Skeletal muscle cell (primary cell): ENCODE data around the gene MRM2.

Experiments
- DNase-seq: peaks from one replicate; pipeline ENCODE4 v3.0.0-alpha.2; 2010; ENCODE audit warnings: low read depth
- H3K4me3 ChIP-seq: 2 replicates; pipeline ENCODE4 v1.5.1; 2011; ENCODE audit warnings: low read depth, mild to moderate bottlenecking, control low read depth, low read length, moderate library complexity

Gene MRM2

DNA sequence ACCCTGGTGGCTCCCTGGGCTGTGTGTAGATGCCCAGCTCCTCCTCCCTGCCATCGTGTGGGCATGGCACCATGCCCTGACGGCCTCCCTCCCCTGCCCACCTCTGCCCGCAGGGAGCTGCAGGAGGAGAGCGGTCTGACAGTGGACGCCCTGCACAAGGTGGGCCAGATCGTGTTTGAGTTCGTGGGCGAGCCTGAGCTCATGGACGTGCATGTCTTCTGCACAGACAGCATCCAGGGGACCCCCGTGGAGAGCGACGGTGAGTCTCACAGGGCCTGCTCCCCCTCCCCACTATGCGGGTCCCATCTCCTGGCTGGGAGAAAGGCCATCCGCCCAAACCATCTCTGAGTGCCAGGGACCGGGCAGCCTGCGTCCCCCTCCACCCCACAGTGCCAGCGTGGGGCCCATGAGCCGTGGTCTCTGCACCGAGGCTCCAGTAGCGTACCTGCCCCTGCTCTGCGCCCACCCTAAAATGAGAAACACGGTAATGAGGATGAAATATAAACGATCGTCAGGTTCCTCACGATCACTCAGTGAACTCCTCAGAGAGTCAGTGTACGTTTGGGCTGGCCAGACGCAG is 7.8 kb upstream of the MRM2 start:
- DNase-seq: no peak

DNA sequence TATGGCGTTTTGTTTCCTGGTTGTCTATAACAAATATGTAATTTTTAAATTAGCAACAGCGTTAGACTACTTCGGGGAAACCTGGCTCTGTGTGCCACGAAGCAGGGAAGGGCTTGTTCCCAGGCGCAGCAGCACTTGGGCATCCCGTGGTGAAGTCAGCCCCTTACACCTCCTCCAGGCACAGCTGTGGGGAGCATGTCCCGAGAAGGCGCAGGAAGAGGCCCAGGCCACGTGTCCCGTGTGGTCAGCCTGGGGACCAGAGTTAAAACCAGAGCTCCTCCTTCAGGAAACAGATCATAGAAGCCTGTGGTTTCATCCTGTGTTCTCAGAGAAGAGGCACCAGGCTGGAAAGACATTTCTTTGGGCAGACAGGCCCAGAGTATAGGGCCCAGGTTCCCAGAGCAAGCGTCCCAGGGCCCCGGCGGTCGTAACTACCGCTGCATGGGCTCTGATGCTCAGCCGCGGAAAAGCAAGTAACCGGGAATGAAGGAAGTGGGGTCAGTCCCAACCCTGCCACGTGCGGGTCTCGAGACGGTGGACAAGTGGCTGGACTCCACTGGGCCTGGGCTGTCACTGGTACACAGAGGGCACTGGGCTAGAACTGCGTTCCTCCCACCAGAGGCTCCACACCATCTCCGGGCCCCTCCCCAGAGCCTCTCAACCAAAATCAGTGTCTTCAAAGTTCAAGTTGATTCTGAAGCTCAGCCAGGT is 7.1 kb upstream of the MRM2 start:
- peak overlapping the region; percentile 9 for H3K4me3 ChIP-seq
- DNase-seq: peak; percentile 90

More for the DNA sequence above, 7.8 kb upstream of the MRM2 start:
- no peak overlapping the region for H3K4me3 ChIP-seq

DNA sequence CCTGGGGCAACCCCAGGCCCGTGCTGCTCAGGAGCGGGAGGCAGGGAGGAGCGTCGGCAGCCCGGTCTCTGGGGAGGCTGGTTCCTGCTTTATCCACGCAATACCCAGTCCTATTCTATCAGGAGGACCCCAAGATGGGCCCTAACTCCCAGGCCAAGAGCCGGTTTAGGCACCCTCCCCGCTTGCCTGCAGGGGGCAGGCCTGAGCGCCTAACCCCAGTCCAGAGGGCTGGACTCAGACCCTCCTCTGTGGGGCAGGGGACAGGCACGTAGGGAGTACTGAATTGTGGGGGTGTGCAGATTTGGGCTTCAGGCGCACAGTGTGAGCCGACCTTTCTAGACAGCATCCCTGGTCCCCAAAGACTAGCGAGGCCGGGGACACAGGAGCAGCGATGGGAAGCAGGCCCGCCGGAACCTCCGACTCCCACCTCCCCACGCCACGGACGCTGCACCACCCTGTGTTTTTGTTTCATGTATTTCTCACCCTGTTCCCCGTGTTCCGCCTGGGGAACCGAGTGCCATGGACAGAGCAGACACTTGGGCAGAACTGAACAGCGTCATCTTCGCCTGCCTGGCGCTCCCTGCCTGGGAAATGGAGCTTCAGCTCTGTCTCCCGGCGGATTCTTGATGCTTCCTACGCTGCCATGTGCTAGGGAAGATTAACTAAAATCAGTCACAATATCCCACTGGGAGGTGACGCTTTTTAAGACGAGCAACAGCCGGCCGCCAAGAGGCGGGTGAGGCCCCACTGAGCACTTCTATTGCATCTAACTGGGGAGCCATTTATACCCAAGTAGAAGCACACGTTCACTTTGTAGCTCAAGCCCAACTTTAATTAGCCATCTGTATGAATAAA is 5.4 kb upstream of the MRM2 start:
- H3K4me3 ChIP-seq: no peak overlapping the region
- no peak for DNase-seq

DNA sequence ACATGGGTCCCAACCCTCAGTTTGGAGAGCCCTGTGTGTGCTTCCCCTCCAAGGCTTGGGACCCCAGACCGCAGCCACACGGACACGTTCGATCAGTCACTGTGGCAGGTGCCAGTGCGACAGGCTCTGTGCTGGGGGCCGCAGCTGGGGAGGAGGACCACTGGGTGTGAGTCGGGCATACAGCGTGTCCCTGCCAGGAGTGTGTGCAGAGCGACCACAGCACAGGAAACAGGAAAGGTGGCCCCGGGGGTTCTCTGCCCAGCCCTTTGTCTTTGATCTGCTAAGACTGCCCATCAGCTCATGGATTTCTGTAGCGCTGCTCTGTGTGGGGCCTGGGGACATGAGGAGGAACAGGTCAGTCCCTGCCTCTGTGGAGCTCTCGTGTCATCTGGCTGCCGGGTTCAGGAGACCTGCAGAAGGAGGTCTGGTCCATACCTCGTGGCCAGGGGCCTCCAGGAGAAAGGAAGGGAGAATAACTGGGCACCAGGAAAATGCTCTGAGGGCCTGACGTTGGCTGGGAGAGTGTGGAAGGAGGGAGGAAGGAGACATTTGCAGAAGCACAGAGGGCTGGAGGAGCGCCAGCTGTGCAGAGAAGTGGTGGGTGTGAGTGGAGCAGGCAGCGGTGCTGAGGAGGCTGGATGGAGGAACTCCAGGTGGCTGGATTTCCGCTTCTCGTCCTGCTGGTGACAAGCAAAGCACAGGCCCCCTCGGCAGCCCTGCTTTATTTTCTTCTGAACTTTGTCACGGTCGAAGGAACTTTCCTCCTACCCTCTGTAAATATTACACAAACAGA is 4.1 kb upstream of the MRM2 start:
- no peak overlapping the region for H3K4me3 ChIP-seq

DNA sequence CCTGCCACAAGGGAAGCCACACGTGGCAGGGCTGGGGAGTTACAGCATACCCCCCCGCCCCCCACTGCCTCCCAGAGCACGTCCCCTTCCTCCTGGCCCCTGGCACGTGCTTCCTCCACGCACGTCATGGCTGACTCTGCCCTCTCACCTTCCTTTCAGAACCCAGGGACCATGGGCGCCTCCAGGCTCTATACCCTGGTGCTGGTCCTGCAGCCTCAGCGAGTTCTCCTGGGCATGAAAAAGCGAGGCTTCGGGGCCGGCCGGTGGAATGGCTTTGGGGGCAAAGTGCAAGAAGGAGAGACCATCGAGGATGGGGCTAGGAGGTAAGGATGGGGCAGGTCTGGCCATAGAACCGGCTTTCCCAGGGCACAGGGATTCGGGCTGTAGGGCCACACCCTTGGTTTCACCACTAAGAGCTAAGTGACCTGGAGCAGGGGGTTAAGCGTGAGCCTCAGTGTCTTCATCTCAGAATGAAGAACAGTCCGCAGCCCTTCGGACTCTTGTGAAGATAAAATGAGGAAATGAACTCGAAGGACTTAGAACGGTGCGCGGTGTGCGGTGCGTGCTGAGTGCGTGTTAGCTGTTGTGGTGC is 2.5 kb upstream of the MRM2 start:
- no peak overlapping the region for H3K4me3 ChIP-seq
- no peak for DNase-seq

More for the DNA sequence above, 4.1 kb upstream of the MRM2 start:
- no peak for DNase-seq

DNA sequence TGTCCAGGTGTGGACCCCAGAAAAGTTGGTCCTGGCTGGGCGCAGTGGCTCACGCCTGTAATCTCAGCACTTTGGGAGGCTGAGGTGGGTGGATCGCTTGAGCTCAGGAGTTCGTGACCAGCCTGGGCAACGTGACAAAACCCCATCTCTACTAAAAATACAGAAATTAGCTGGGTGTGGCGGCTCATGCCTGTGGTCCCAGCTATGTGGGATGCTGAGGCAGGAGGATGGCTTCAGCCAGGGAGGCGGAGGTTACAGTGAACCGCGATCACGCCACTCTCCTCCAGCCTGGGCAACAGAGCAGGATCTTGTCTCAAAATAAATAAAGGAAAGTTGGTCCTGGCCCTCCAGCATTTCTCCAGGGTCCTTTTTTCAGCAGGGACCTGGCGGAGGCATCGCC is 1.5 kb upstream of the MRM2 start:
- H3K4me3 ChIP-seq: no peak overlapping the region
- DNase-seq: no peak

DNA sequence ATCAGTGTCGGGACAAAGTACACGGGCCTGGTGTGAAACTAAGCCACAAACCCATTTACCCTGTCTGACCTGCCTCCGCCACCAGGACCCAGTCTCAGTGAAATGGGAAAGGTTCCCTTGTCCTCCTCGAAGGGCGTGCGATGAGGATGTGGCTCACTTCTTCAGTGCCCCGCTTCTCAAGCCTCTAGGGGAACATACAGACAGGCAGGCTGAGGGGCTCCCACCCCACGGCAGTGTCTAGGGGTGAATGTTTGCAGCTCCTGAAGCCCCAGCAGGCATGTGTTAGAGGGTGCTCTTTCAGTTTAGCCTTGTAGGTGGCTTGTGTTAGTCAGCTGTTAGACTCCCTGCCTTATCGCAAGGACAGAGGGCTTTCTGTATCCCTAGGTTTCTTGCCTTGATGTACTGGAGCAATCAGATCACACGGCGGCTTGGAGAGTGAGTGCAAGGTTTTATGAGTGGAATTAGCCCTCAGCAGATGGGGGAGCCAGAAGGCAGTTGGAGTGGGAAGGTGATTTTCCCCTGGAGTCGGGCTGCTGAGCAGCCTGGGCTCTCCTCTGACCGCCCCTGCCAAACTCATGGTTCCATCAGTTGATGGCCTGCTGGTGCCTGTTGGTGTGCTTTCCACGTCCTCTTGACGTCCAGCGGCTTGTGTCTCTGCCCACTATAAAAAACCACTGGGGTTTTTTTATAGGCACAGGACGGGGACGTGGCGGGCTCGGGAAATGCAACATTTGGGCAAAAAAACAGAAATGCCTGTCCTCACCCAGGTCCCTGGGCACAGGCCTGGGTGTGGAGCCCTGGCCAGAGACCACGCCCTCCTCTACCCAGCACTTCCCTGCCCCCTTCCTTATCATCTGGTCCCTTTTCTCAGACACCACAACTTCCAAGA is 780 bp upstream of the MRM2 start:
- DNase-seq: no peak
- peak overlapping the region; percentile 89 for H3K4me3 ChIP-seq

DNA sequence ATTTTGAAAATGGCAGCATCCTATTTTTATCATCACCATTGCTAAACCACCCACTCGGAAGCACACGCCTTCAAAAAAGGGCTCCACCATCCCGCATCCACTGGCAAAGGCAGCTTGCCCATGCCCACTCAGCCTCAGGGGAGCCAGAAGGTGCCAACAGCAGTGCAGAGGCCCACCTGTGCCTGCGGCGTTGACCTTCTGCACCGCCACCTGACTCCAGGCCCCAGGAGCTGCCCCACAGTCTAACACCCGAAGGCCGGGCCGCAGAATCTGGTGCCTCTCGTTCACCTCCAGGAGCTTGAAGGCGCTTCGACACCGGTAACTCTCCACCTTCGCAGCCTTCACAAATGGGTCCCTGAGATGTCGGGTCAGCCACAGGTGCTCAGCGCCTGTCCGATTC is 2.8 kb downstream of the MRM2 start:
- no peak for DNase-seq
- H3K4me3 ChIP-seq: no peak overlapping the region

DNA sequence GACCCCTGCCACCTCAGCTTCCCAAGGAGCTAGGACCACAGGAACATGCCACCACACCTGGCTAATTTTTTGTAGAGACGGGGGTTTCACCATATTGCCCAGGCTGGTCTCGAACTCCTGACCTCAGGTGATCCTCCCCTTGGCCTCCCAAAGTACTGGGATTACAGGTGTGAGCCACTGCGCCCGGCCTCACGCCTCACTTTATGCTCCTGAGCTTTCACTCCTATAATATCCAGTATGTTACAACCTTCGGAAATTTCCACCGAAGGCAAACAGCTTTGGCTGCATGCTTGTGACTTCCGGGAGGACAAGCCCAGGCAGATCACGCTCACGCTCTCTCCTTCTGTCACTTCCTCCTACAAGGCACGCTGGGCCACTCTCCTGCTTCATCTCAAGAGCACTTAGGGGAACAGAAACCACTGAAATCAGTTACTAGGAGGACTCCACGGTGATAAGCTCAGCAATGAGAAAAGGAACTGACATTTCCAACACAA is 4.8 kb downstream of the MRM2 start:
- DNase-seq: no peak
- H3K4me3 ChIP-seq: no peak overlapping the region

DNA sequence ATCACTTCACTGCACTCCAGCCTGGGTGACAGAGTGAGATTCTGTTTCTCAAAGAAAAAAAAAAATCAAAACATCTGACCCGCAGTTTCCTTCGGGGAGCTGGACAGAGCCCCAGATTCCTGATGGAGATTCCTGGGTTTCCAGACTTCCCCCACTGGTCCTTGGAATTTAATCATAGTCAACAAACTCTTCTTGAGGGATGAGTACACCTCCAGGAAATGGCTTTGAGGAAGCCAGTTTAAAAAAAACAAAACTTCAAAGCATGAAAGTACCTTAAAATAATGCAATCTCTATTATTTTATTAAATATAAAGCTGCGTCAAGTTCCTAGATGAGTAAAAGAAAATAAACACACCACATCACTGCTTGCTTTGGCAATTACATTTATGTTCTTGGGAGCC is 8.1 kb downstream of the MRM2 start:
- no peak overlapping the region for H3K4me3 ChIP-seq
- DNase-seq: no peak

DNA sequence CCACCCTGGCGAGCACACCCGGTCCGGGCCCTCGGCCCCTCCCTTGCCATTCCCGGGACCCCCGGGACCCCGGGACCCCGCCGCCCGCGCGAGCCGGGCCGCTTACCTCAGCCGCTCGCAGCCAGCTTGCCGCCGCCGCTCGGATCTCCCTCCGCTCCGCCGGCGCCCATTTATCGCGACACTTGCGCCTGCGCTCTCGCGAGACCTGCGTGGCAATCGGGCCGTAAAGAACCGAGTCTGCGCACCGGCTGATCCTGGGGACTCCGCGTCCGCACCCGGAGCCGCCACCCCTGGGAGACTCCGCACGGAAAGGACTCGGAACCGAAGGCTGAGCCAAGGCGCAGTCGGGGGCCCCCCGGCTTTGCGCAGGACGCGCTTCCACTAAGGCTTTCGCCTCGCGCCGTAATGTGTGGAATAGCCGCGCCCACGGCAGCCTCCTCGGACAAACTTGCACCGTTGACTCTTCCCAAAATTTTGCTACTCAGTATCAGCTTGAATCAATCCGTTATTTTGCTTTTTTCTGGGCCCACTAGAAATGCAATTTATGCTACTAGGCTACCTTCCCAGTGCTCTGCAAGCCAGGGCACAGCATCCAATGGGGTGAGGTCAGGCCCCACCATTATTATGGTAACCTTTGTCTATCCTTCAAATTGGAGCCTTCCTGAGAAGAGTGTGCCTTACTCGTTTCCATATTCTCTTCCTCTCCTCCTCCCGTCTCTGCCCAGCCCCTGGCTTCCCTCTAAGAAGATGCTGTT is 9.1 kb downstream of the MRM2 start, which contains the start of gene MAD1L1:
Gene MAD1L1, minus strand, starts transcription at position 180 of the 755 bp plus-strand sequence. CDS start 2,812 bp downstream, outside the sequence.
- DNase-seq: peak; percentile 65
- peak within 1 kb of the TSS; percentile 89 for H3K4me3 ChIP-seq

DNA sequence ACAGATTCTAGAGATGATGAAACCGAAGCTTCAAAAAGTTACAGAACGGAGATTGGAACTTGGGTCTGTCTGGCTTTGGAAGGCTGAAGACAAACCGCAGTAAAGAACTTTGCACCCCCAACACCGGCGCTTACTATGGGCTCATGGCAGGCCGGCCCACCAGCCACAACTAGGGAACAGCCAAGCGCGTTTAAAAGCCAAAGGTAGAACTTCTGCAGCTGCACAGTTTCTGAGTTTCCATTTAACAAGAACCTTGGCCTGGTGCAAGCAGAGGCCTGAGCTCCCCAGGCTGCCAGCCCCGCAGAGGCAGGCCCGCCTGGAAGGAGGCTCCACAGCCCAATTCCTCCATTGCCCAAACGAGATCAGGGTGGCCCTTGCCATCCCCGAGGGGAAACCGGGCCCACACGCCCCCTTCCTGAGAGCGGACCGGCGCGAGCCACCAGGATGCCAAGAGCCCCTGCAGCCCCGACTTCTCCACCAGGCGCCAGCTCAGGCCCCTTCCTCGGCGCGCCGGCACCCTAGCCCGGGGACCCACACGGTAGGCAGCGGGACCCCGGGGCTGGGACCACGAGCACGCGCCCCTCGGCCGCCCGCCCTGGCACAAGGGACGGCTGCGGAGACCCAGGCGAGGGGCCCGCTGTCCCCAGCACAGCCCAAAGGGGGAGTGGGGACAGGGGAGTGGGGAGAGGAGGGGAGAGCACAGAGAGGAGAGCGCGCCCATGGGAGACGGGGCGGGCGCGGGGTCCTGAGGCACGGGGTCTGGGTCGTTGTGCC is 9.8 kb downstream of the MRM2 start:
- no peak for DNase-seq
- peak overlapping the region; percentile 89 for H3K4me3 ChIP-seq

DNA sequence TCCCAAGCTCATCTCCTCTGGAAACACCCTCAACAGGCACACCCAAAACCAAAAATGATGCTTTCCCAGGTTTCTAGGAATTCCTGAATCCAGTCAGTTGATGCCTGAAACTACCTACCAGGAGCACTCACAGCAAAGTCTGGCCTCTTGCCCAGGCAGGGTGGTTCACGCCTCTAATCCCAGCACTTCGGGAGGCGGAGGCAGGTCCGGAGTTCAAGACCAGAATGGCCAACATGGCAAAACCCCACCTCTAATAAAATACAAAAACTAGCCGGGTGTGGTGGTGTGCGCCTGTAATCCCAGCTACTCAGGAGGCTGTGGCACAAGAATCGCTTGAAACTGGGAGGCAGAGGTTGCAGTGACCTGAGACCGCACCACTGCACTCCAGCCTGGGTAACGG is 11.1 kb downstream of the MRM2 start:
- no peak overlapping the region for H3K4me3 ChIP-seq
- no peak for DNase-seq

DNA sequence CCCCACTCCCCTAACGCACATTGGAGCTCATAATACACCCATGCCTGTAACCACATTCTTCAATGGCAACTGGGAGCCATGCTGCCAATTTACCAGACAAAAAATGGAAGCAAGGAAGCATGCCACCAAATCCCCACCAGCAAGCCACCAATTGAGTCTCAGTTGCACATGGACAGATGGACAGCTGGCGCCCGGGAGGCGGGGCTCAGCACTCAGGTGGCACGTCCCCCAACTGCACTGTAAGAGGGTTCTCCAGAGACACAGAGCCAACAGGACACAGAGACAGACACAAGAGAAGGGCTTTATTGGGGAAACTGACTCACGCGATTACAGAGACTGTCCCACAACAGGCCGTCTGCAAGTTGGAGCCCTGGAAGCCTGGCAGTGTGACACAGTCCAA is 11.8 kb downstream of the MRM2 start:
- no peak for DNase-seq
- no peak overlapping the region for H3K4me3 ChIP-seq

DNA sequence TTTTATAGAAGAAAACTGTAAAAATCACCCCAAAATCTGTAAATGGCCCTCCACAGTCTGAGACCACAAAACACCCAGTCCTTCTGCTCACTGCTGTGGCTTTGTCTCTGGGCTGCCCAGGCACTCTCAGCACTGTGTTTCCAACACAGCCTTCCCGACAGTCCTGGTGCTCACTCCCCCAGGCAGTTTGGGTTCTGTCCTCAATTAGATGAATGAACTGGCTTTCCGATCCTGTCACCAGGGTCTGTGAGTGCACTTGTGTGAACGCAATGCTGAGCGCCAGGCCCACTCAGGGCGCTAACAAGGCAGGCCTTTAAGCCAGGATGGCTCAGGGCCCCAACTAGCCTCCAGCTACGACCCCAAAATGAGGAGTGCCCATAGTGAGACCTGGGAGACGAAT is 12.5 kb downstream of the MRM2 start:
- H3K4me3 ChIP-seq: no peak overlapping the region
- no peak for DNase-seq

DNA sequence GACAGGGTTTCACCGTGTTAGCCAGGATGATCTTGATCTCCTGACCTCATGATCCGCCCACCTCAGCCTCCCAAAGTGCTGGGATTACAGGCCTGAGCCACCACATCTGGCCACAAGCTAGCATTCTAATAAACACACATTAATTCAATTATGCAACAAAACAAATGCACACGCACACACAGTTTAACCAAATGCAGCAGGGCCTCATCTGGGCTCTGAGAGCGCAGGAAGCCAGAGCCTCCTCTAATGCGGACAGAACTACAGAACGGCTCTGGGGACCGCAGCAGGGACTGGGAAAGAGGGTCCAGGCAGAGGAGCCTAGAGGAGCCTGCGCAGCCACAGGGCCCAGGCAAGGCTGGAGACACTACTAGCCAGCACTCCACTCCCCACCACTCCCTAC is 13.1 kb downstream of the MRM2 start:
- no peak for DNase-seq
- no peak overlapping the region for H3K4me3 ChIP-seq

DNA sequence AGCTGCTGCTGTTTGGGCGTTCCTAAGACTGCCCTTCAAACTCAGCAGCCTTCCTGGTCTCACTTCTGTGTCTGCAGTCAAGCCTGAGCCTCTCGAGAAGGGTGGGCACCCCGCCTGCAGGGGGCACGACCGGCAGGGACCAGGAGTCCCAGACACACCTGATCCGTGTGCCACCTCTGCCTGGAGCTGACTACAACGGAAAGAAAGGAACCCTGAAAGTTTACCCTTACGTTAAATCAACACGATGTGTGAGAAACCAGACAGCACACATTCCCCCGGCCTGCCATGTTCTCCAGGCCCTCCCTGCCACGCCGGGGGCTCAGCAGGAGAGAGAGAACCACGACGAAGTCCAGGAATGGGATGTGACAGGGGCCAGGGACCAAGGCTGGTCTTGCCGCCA is 14.3 kb downstream of the MRM2 start:
- DNase-seq: no peak

More for the DNA sequence above, 14.3 kb downstream of the MRM2 start:
- no peak overlapping the region for H3K4me3 ChIP-seq
